SK-N-SH (cell line): ENCODE measurements around the gene GSDMA. TPM values are rescaled to one million over a fixed set of nuclear protein-coding genes. Genes with fewer than 3 reads are reported as not detected.

Experiments used
- CTCF ChIA-PET: fragments of 300-600, 350-600 bp; formaldehyde crosslinking; extraction: SDS; loops from one replicate; lab custom pipeline; 2021; lab: Yijun Ruan, JAX
- POLR2A ChIA-PET: fragments of 350-600 bp; sonication (Branson Sonifier 250); formaldehyde crosslinking; extraction: SDS; loops from one replicate; lab custom pipeline; 2020; ENCODE audit warnings: antibody characterized with exemption, inconsistent platforms; lab: Yijun Ruan, JAX
- DNase-seq: peaks from one replicate; pipeline ENCODE4 v3.0.0; 2012
- H2AFZ ChIP-seq: fragments of 200-600 bp; sonication (generic); 2 replicates; pipeline ENCODE4 v1.8.1; 2016; ENCODE audit warnings: antibody characterized with exemption, mild to moderate bottlenecking, low read depth
- H3F3A ChIP-seq: fragments of 200-600 bp; sonication (generic); replicated peaks from 2 replicates; pipeline ENCODE3; 2016; ENCODE audit warnings: antibody characterized with exemption, mild to moderate bottlenecking; ENCODE audit not compliant: insufficient read depth
- H3K27ac ChIP-seq, 2 experiments: fragments of 200-500 bp in 1 of 2; fragments of 200-600 bp in 1 of 2; sonication (Bioruptor generic) in 1 of 2; sonication (generic), shearing (Covaris generic) in 1 of 2; 2 replicates each; pipeline versions ENCODE4 v1.5.1 to v1.6.1; 2014 to 2016; ENCODE audit warnings: low read depth in 2 of 2, inconsistent platforms in 1 of 2, low read length in 1 of 2, mild to moderate bottlenecking in 1 of 2, mixed read lengths in 1 of 2
- H3K27me3 ChIP-seq: fragments of 200-600 bp; sonication (generic), shearing (Covaris generic); 2 replicates; pipeline ENCODE4 v1.6.1; 2016; ENCODE audit warnings: mixed run types; ENCODE audit not compliant: insufficient read depth
- H3K36me3 ChIP-seq, 2 experiments: fragments of 200-500 bp in 1 of 2; fragments of 200-600 bp in 1 of 2; sonication (Bioruptor generic) in 1 of 2; sonication (generic) in 1 of 2; replicated peaks in 1 of 2; 2 replicates each; pipeline versions ENCODE3 to v1.5.1; 2014 to 2016; ENCODE audit warnings: low read length in 1 of 2, mild to moderate bottlenecking in 1 of 2; ENCODE audit not compliant: insufficient read depth in 2 of 2, control insufficient read depth in 1 of 2
- H3K4me1 ChIP-seq, 2 experiments: fragments of 200-500 bp in 1 of 2; fragments of 200-600 bp in 1 of 2; sonication (Bioruptor generic) in 1 of 2; sonication (generic), shearing (Covaris generic) in 1 of 2; 2 replicates each; pipeline versions ENCODE4 v1.5.1 to v1.6.1; 2014 to 2016; ENCODE audit warnings: low read depth in 1 of 2, low read length in 1 of 2, mixed run types in 1 of 2; ENCODE audit not compliant: insufficient read depth in 2 of 2, control insufficient read depth in 1 of 2
- H3K4me2 ChIP-seq: fragments of 200-600 bp; sonication (generic), shearing (Covaris generic); 2 replicates; pipeline ENCODE4 v1.6.1; 2017; ENCODE audit warnings: mixed run types
- H3K4me3 ChIP-seq, 2 experiments: fragments of 200-500 bp in 1 of 2; fragments of 200-600 bp in 1 of 2; sonication (Bioruptor generic) in 1 of 2; sonication (generic), shearing (Covaris generic) in 1 of 2; 2 replicates each; pipeline versions ENCODE4 v1.5.1 to v1.8.1; 2014 to 2016; ENCODE audit warnings: low read depth in 2 of 2, inconsistent platforms in 1 of 2, low read length in 1 of 2, mild to moderate bottlenecking in 1 of 2, mixed read lengths in 1 of 2, moderate library complexity in 1 of 2
- H3K79me2 ChIP-seq: fragments of 200-600 bp; sonication (generic); 2 replicates; pipeline ENCODE4 v1.8.1; 2017; ENCODE audit warnings: mild to moderate bottlenecking; ENCODE audit not compliant: insufficient read depth
- H3K9ac ChIP-seq: fragments of 200-600 bp; sonication (generic); 2 replicates; pipeline ENCODE4 v1.6.1; 2017; ENCODE audit warnings: mixed run types
- H3K9me2 ChIP-seq: fragments of 200-600 bp; sonication (generic); 2 replicates; pipeline ENCODE4 v1.6.1; 2017; ENCODE audit warnings: mixed run types
- H3K9me3 ChIP-seq: fragments of 200-600 bp; sonication (generic); 2 replicates; pipeline ENCODE4 v1.6.1; 2017; ENCODE audit warnings: mixed run types, mild to moderate bottlenecking, moderate library complexity
- H4K20me1 ChIP-seq: fragments of 200-600 bp; sonication (generic); 2 replicates; pipeline ENCODE4 v1.6.1; 2017; ENCODE audit warnings: mild to moderate bottlenecking, mixed run types; ENCODE audit not compliant: insufficient read depth
- FOXM1 ChIP-seq: IDR thresholded peaks from 2 replicates; pipeline ENCODE4 v1.4.0; 2012; ENCODE audit warnings: low read depth, mild to moderate bottlenecking
- GABPA ChIP-seq: IDR thresholded peaks from 2 replicates; pipeline ENCODE4 v1.4.0; 2012; ENCODE audit warnings: low read depth, mild to moderate bottlenecking
- MXI1 ChIP-seq: IDR thresholded peaks from 2 replicates; pipeline ENCODE4 v1.6.1; 2012; ENCODE audit warnings: mild to moderate bottlenecking, low read depth, low read length, improper control_type of control experiment
- POLR2AphosphoS5 ChIP-seq: IDR thresholded peaks from 2 replicates; pipeline ENCODE4 v1.6.1; 2012; ENCODE audit warnings: low read depth, low read length
- RAD21 ChIP-seq: IDR thresholded peaks from 2 replicates; pipeline ENCODE4 v1.6.1; 2012; ENCODE audit warnings: mild to moderate bottlenecking, low read length
- RFX5 ChIP-seq: IDR thresholded peaks from 2 replicates; pipeline ENCODE4 v1.6.1; 2012; ENCODE audit warnings: mild to moderate bottlenecking, improper control_type of control experiment, low read length
- RXRA ChIP-seq: IDR thresholded peaks from 2 replicates; pipeline ENCODE4 v1.4.0; 2012; ENCODE audit warnings: low read depth, mild to moderate bottlenecking, borderline replicate concordance
- TAF1 ChIP-seq: IDR thresholded peaks from 2 replicates; pipeline ENCODE4 v1.6.1; 2012; ENCODE audit warnings: low read depth, mild to moderate bottlenecking, low read length, moderate library complexity, borderline replicate concordance
- TCF12 ChIP-seq: IDR thresholded peaks from 2 replicates; pipeline ENCODE4 v1.4.0; 2012
- TEAD4 ChIP-seq: IDR thresholded peaks from 2 replicates; pipeline ENCODE4 v1.4.0; 2012; ENCODE audit warnings: mild to moderate bottlenecking, borderline replicate concordance; ENCODE audit not compliant: insufficient read depth
- YY1 ChIP-seq: IDR thresholded peaks from 2 replicates; pipeline ENCODE4 v1.4.0; 2012; ENCODE audit warnings: low read depth, mild to moderate bottlenecking
- WGBS: methylation state at CpG from one replicate; pipeline ENCODE4 v1.1.6; 2017; ENCODE audit warnings: low lambda C conversion rate; 5-methylcytosine and 5-hydroxymethylcytosine counted together
- polyA plus RNA-seq, 3 experiments: library from polyadenylated mRNA; depleted of rRNA; stranded (reverse); fragments of >200 nt; gene quantifications; 2 replicates each; pipeline ENCODE4 v1.2.3, GENCODE V29; 2012
- TF ChIP-seq, protein P1 (sequence below): IDR thresholded peaks from 2 replicates; pipeline ENCODE4 v1.4.0; 2012; ENCODE audit warnings: low read depth, borderline replicate concordance
- TF ChIP-seq, protein P2 (sequence below): fragments of 150-350 bp; IDR thresholded peaks from 2 replicates; pipeline ENCODE4 v1.6.1; 2017; ENCODE audit warnings: antibody characterized with exemption, low read length, low read depth, borderline replicate concordance
- TF ChIP-seq, protein P3 (sequence below): IDR thresholded peaks from 2 replicates; pipeline ENCODE4 v1.6.1; 2012; ENCODE audit warnings: mild to moderate bottlenecking, low read depth, low read length, moderate library complexity
- TF ChIP-seq, protein P4 (sequence below): fragments of 150-350 bp; IDR thresholded peaks from 2 replicates; pipeline ENCODE4 v1.6.1; 2016; ENCODE audit warnings: mild to moderate bottlenecking, low read depth, low read length

GSDMA gene
- polyA plus RNA-seq, 1 of the 3 experiments (the other 2 are of a cell fraction) = not detected

DNA sequence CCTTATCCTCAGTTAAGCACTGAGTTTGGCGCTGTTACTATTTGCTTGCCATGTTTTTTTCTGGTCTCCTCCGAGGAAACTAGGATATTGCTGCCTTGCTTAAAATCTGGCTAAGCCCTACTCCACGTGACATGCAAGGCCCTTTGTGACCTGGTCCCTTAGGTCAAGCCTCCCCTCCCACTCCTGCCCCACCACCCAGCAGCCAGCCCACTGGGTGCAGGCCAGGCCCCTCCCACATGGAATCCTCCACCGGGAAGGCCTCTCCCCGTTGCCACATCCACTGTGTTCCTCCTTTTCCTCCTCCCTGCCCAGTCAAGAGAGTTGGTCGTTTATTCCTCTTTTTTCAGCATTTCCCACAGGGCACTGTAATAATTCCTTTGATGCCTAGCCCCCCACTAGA is 34.0 kb downstream of the GSDMA start:
- Histone ChIP-seq H3K79me2 (no peaks in the 10 kb centered on the region), H3F3A (peaks cover 11% of the 10 kb centered on the region), H3K9ac (no peak overlapping the region), H3K4me3 (no peak overlapping the region), H4K20me1 (no peaks in the 10 kb centered on the region), H3K9me3 (no peaks in the 10 kb centered on the region), H3K27ac (no peak overlapping the region), H3K9me2 (no peaks in the 10 kb centered on the region), H3K27me3 (no peaks in the 10 kb centered on the region), H3K36me3 (peaks cover 7 to 48% of the 10 kb centered on the region in 2 experiments), H3K4me2 (no peak overlapping the region), H2AFZ (no peak overlapping the region), H3K4me1 (no peaks in the 10 kb centered on the region)
- 75% methylated on average over 6 of the region's 6 CpGs for WGBS
- CTCF ChIA-PET = interaction anchor here (0.5 to 1.6 kb wide), 5 partner anchors 9 to 79 kb away, joined by 3 to 5 read pairs (median 4); no protein-coding TSS in a partner anchor
- DNase-seq = no peak
- POLR2A ChIA-PET = interaction anchor here (0.6 kb wide), 1 partner anchor 213 kb away, joined by 3 read pairs; no protein-coding TSS in a partner anchor
- TF ChIP-seq YY1 (no peak), RAD21 (no peak), FOXM1 (no peak), RXRA (no peak), TCF12 (no peak), TAF1 (no peak), TEAD4 (no peak), RFX5 (no peak), GABPA (no peak), POLR2AphosphoS5 (no peak), MXI1 (no peak)
- TF ChIP-seq, protein P1, sequence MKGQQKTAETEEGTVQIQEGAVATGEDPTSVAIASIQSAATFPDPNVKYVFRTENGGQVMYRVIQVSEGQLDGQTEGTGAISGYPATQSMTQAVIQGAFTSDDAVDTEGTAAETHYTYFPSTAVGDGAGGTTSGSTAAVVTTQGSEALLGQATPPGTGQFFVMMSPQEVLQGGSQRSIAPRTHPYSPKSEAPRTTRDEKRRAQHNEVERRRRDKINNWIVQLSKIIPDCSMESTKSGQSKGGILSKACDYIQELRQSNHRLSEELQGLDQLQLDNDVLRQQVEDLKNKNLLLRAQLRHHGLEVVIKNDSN = no peak
- TF ChIP-seq, protein P2, sequence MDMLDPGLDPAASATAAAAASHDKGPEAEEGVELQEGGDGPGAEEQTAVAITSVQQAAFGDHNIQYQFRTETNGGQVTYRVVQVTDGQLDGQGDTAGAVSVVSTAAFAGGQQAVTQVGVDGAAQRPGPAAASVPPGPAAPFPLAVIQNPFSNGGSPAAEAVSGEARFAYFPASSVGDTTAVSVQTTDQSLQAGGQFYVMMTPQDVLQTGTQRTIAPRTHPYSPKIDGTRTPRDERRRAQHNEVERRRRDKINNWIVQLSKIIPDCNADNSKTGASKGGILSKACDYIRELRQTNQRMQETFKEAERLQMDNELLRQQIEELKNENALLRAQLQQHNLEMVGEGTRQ = no peak
- TF ChIP-seq, protein P3, sequence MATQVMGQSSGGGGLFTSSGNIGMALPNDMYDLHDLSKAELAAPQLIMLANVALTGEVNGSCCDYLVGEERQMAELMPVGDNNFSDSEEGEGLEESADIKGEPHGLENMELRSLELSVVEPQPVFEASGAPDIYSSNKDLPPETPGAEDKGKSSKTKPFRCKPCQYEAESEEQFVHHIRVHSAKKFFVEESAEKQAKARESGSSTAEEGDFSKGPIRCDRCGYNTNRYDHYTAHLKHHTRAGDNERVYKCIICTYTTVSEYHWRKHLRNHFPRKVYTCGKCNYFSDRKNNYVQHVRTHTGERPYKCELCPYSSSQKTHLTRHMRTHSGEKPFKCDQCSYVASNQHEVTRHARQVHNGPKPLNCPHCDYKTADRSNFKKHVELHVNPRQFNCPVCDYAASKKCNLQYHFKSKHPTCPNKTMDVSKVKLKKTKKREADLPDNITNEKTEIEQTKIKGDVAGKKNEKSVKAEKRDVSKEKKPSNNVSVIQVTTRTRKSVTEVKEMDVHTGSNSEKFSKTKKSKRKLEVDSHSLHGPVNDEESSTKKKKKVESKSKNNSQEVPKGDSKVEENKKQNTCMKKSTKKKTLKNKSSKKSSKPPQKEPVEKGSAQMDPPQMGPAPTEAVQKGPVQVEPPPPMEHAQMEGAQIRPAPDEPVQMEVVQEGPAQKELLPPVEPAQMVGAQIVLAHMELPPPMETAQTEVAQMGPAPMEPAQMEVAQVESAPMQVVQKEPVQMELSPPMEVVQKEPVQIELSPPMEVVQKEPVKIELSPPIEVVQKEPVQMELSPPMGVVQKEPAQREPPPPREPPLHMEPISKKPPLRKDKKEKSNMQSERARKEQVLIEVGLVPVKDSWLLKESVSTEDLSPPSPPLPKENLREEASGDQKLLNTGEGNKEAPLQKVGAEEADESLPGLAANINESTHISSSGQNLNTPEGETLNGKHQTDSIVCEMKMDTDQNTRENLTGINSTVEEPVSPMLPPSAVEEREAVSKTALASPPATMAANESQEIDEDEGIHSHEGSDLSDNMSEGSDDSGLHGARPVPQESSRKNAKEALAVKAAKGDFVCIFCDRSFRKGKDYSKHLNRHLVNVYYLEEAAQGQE = no peak
- TF ChIP-seq, protein P4, sequence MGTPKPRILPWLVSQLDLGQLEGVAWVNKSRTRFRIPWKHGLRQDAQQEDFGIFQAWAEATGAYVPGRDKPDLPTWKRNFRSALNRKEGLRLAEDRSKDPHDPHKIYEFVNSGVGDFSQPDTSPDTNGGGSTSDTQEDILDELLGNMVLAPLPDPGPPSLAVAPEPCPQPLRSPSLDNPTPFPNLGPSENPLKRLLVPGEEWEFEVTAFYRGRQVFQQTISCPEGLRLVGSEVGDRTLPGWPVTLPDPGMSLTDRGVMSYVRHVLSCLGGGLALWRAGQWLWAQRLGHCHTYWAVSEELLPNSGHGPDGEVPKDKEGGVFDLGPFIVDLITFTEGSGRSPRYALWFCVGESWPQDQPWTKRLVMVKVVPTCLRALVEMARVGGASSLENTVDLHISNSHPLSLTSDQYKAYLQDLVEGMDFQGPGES = no peak
